IPS-11a (cell line): ENCODE data around the gene GALNT11.
A peak's percentile ranks its signal among the peaks of the same experiment; 100 is the strongest.
"Not testable (repeated sequence)": the region's sequence is repeated elsewhere in the genome, so short reads cannot be mapped to it uniquely, and the experiment has no call there.

Source experiments
- H3K4me3 ChIP-seq: one replicate; pipeline ENCODE4 v1.5.1; 2013; ENCODE audit warnings: low read depth, low read length, control low read depth

The GALNT11 gene

GRCh38 chr7:152025077-152025936 is at the start of gene GALNT11:
Gene GALNT11, plus strand, starts transcription at chr7:152025674. Its CDS starts 68,554 bp downstream, at chr7:152094228.
- peak within 1 kb of the TSS; percentile 67 for H3K4me3 ChIP-seq

- no peak overlapping the region for H3K4me3 ChIP-seq
Measured at GRCh38 chr7:151978616-151979015, 46.9 kb upstream of the GALNT11 start.

- H3K4me3 ChIP-seq, result no peak overlapping the region
Measured at GRCh38 chr7:151981223-151981622, 44.3 kb upstream of the GALNT11 start.

- no peak overlapping the region for H3K4me3 ChIP-seq
Measured at GRCh38 chr7:151982806-151983205, 42.7 kb upstream of the GALNT11 start.

GRCh38 chr7:151984612-151985011 is 40.9 kb upstream of the GALNT11 start:
- no peak overlapping the region for H3K4me3 ChIP-seq

- H3K4me3 ChIP-seq, result no peak overlapping the region
Measured at GRCh38 chr7:151987748-151988529, 37.5 kb upstream of the GALNT11 start.

GRCh38 chr7:151992375-151992774 is 33.1 kb upstream of the GALNT11 start:
- H3K4me3 ChIP-seq, result no peak overlapping the region

GRCh38 chr7:151993977-151994676 is 31.3 kb upstream of the GALNT11 start:
- no peak overlapping the region for H3K4me3 ChIP-seq

GRCh38 chr7:151999424-152000090 is 25.9 kb upstream of the GALNT11 start:
- no peak overlapping the region for H3K4me3 ChIP-seq

GRCh38 chr7:152000191-152000590 is 25.3 kb upstream of the GALNT11 start:
- no peak overlapping the region for H3K4me3 ChIP-seq

GRCh38 chr7:152006336-152006735 is 19.1 kb upstream of the GALNT11 start:
- H3K4me3 ChIP-seq, result no peak overlapping the region

- no peak overlapping the region for H3K4me3 ChIP-seq
Measured at GRCh38 chr7:152011860-152012259, 13.6 kb upstream of the GALNT11 start.

- H3K4me3 ChIP-seq, result no peak overlapping the region
Measured at GRCh38 chr7:152013230-152013629, 12.2 kb upstream of the GALNT11 start.

GRCh38 chr7:152013974-152014373 is 11.5 kb upstream of the GALNT11 start:
- H3K4me3 ChIP-seq, result no peak overlapping the region

- no peak overlapping the region for H3K4me3 ChIP-seq
Measured at GRCh38 chr7:152014722-152015121, 10.8 kb upstream of the GALNT11 start.

- H3K4me3 ChIP-seq, result no peak overlapping the region
Measured at GRCh38 chr7:152015600-152015999, 9.9 kb upstream of the GALNT11 start.

- H3K4me3 ChIP-seq, result no peak overlapping the region
Measured at GRCh38 chr7:152016947-152017346, 8.5 kb upstream of the GALNT11 start.

- H3K4me3 ChIP-seq, result not testable (repeated sequence)
Measured at GRCh38 chr7:152017683-152018082, 7.8 kb upstream of the GALNT11 start.

- H3K4me3 ChIP-seq, result not testable (repeated sequence)
Measured at GRCh38 chr7:152021740-152022139, 3.7 kb upstream of the GALNT11 start.

- H3K4me3 ChIP-seq, result peak overlapping the region; percentile 67
Measured at GRCh38 chr7:152025937-152026890, 740 bp downstream of the GALNT11 start.
